Fibroblast of skin of left quadriceps (primary cell): ENCODE data around the gene RIOK1.
"Not testable (repeated sequence)": the region's sequence is repeated elsewhere in the genome, so short reads cannot be mapped to it uniquely, and the experiment has no call there.

Experiments used
- DNase-seq, 2 experiments: peaks; one replicate each; pipeline ENCODE4 v3.0.0-alpha.2; 2013; ENCODE audit warnings: low read depth in 2 of 2

The RIOK1 gene

DNA sequence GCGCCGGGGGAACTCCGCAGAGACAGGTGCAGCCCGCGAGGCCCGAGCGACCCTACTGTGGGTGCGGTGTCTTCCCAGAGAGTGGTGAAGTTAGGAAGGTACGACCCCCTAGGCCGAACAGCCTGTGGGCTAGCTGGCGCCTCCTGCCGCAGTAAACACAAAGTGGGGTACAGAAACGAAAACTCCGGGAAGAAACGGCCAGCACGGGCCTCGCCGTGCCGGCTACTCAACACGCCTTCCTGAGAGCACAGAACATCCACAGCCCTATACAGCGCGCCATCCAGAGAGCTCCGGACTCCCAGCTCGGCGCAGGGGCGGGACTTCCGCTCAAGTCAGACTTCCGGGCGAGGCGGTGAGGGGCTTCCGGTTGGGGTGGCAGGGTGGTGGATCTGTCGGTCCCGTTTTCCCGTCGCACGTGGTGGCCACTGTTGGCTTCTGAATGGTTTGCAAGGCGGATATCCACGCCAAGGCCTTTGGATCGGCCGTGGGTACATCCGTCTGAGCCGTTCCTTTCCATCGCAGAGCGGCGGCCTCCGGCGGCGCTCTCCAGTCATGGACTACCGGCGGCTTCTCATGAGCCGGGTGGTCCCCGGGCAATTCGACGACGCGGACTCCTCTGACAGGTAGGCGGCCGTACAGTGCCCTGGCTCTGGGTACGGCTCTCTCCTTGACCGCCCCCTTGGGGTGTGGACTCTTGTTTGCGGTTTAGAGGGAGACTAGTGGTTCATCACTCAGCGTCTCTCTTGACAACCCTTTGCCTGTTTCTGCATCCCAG lies at the start of gene RIOK1, which contains the start of gene CAGE1:
RIOK1 (plus strand) TSS at position 358 of the 775 bp plus-strand sequence; CDS start at position 553, 195 bp downstream.
CAGE1 (minus strand) TSS at position 292 of the 775 bp plus-strand sequence. CDS start 2,569 bp downstream, outside the sequence.
- peak; percentile 81 to 83 for DNase-seq

- no peak for DNase-seq
Measured at GRCh38 chr6:7341271-7341670, 48.3 kb upstream of the RIOK1 start.

- DNase-seq = no peak
Measured at GRCh38 chr6:7341989-7342742, 47.4 kb upstream of the RIOK1 start.

DNA sequence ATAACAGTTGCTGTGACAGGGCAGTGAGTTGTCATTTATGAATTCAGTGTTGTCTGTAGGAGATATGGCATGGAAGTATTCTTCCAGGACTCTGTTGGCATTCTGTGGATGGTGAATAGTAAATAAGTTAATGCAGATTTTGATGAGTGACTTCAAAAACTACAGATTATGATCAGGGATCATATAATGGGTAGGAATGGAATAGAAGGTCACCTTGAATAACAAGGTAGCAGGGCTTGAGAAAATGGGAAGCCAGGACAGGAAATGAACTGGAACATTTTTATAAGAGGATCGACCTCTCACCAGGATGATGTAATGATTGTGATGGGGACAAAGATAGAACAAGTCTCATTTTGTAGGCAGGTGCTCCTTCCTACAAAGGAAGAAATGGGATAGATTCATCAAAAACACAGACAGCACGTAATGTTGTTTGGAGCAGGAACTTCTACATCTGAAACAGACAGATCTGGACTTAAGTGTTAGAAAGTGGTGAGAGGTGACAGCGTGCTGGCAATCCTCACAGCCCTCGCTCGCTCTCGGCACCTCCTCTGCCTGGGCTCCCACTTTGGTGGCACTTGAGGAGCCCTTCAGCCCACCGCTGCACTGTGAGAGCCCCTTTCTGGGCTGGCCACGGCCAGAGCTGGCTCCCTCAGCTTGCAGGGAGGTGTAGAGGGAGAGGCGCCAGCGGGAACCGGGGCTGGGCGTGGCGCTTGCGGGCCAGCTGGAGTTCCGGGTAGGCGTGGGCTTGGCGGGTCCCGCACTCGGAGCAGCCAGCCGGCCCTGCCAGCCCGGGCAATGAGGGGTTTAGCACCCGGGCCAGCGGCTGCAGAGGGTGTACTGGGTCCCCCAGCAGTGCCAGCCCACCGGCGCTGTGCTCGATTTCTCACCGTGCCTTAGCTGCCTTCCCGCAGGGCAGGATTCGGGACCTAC lies 45.8 kb upstream of the RIOK1 start:
- no peak for DNase-seq

DNA sequence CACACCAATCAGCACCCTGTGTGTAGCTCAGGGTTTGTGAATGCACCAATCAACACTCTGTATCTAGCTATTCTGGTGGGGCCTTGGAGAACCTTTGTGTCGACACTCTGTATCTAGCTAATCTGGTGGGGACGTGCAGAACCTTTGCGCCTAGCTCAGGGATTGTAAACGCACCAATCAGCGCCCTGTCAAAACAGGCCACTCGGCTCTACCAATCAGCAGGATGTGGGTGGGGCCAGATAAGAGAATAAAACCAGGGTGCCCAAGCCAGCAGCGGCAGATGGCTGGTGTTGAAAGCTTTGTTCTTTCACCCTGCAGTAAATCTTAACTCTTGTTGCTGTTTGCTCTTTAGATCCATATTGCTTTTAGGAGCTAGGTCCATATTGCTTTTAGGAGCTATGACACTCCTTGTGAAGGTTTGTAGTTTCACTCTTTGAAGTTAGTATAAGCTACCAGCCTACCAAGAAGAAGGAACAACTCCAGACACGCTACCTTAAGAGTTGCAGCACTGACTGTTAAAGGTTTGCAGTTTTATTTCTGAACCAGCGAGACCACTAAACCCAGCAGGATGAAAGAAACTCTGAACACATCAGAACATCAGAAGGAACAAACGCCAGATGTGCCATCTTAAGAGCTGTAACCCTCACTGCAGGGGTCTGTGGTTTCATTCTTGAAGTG lies 44.7 kb upstream of the RIOK1 start:
- not testable (repeated sequence) for DNase-seq

GRCh38 chr6:7347551-7347997 lies 42.0 kb upstream of the RIOK1 start:
- DNase-seq = not testable (repeated sequence)

- DNase-seq = not testable (repeated sequence)
Measured at GRCh38 chr6:7350591-7350990, 39.0 kb upstream of the RIOK1 start.

DNA sequence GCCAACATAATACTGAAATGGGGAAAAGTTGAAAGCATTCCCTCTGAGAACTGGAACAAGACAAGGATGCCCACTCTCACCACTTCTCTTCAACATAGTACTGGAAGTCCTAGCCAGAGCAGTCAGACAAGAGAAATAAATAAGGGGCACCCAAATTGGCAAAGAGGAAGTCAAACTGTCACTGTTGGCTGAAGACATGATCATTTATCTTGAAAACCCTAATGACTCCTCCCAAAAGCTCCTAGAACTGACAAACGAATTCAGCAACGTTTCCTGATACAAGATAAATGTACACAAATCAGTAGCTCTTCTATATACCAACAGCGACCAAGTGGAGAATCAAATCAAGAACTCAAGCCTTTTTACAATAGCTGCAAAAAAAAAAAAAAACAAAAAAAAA lies 37.7 kb upstream of the RIOK1 start:
- not testable (repeated sequence) for DNase-seq

DNA sequence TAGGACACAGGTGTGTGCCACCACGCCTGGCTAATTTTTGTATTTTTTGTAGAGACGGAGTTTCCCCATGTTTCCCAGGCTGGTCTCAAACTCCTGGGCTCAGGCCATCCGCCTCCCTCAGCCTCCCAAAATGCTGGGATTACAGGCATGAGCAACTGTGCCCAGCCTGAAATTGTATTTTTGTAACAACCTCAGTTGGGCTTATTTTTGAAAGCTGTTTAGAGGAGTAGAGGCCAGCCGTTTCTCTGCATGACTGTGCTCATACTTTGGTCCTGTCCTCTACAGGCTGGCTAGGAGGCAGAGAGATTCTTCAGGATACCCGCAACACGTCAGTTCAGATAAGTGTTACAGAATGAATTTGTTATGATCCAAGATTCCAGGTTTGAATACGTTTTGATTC lies 22.2 kb upstream of the RIOK1 start:
- DNase-seq = no peak

DNA sequence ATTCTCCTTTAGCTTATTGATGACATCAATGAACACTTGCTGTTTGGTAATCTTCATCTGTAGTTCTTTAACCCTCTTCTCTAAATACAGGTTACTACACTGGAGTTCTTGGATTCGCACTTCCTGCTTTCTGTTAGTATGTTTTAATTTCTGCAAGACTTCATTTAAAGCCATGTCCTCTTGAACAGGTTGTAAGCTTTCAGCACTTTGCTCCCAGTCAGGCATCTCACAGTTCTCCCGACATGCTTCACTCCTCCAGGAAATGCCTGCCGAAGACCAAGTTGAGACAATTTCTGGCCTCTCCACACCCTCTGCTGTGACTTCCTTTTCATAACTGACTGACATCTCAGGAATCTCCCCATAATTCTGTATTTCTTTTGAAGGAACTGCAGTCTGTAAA lies 15.9 kb upstream of the RIOK1 start:
- DNase-seq = no peak

DNA sequence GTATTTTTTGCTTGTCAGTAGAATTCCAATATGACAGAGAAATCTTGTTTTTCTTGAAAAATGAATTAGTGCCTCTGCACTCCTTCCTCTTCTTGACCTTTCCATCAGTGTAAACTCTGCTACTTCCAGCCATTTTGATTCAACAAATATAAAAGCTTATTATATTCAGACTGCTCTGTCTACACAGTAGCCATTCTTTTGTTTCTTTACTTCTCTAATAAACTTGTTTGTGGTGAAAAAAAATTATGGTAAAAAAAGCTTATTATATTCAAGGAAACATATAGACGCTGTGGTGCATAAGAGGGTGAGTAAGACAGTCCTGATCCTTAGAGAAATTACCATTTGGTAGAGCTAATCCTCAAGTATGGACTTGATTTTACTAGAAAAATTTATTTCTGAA lies 11.6 kb upstream of the RIOK1 start:
- DNase-seq = no peak

GRCh38 chr6:7378740-7379139 lies 10.9 kb upstream of the RIOK1 start:
- DNase-seq = no peak

DNA sequence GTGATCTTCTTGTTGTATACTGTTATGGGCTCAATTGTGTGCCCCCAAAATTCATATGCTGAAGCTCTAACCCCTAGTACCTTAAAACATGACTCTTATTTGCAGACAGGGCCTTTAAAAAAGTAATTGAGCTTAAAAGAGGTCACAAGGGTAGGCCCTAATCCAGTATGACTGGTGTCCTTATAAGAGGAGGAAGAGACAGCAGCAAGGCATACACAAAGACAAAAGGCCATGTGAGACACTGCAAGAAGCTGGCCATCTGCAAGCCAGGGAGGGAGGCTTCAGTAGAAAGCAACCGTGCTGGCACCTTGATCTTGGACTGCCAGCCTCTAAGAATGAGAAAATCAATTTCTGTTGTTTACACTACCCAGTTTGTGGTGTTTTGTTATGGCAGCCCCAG lies 8.5 kb upstream of the RIOK1 start:
- DNase-seq = no peak

GRCh38 chr6:7389162-7389450 lies 502 bp upstream of the RIOK1 start:
- DNase-seq = no peak

DNA sequence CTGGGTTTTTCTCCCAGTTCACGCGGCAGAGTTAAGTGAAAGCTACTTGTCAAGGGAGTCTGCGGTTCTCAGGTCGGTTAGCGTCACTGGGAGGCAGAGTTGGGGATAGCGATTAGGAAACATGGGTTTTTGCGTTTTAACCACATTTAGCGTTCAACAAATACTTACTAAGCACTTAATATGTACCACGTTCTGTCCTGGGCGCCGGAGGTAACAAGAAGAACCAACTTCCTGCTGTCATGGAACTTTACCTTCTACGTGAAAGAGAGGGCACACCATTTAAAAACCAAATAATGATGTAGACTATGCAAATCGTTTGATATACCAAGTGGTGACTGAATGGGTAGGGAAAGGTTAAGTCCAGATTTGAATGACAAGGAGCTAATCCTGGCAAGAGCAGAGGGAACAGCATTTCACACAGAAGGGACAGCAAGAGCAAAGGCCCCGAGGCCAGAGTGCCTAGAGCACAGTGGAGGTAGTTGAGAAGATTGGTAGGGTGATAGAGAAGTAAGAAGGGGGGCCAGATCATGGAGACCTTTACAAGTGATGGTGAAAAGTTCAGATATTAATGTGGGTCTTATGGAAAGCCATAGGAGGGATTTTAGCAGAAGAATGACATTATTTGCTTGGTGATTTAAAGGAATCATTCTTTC lies 744 bp downstream of the RIOK1 start:
- no peak for DNase-seq

GRCh38 chr6:7391151-7391550 lies 1.5 kb downstream of the RIOK1 start:
- no peak for DNase-seq

DNA sequence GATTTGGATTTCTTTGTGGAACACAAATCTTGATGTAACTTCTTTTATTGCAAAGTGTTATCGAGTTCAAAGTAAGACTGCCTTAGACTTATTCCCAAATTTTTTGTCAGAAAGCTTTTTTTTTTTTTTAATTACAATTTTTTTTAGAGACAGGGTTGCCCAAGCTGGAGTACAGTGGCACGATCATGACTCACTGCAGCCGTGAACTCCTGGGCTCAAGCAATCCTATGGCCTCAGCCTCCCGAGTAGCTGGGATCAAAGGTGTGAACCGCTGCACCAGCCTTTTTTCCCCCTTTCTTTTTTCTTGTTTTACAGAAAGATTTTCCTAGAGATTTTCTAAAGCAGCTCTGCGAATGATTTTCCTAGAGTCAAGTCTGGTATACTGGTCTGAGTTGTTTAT lies 2.8 kb downstream of the RIOK1 start:
- no peak for DNase-seq

GRCh38 chr6:7401075-7401474 lies 11.5 kb downstream of the RIOK1 start:
- no peak for DNase-seq

GRCh38 chr6:7402716-7403115 lies 13.1 kb downstream of the RIOK1 start:
- no peak for DNase-seq

- DNase-seq = no peak
Measured at GRCh38 chr6:7404546-7404945, 14.9 kb downstream of the RIOK1 start.

DNA sequence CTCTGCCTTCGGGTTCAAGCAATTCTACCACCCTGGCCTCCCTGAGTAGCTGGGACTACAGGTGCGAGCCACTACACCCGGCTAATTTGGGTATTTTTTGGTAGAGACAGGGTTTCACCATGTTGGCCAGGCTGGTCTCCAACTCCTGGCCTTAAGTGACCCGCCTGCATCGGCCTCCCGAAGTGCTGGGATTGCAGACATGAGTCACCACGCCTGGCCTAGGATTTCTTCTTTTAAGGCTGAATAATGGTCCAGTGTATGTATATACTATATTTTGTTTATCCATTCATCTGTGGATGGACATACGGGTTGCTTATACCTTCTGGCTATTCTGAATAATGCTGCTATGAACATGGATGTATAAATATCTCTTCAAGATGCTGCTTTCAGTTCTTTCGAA lies 17.1 kb downstream of the RIOK1 start:
- DNase-seq = no peak
